Measurements from ENCODE around the gene RPS6KA3.

DNA sequence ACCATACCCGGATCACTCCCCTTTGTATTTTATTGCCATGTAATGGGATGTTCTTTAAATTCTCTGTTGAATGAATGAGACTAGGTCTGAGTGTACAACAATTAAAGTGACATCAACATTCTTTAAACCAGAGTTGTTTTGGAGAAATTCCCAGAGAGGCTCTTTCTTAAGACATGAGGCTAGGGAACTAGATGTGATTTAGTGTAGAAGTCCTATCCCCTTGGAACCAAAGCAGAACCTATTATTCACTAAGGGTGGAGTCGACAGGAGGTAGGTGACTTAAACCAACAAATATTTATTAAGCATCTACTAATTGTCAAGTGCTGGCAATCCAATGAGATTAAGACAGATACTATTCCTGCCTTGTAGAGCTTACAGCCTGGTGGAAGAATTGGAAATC lies 126.7 kb downstream of the RPS6KA3 start:
- TF ChIP-seq, protein P1, sequence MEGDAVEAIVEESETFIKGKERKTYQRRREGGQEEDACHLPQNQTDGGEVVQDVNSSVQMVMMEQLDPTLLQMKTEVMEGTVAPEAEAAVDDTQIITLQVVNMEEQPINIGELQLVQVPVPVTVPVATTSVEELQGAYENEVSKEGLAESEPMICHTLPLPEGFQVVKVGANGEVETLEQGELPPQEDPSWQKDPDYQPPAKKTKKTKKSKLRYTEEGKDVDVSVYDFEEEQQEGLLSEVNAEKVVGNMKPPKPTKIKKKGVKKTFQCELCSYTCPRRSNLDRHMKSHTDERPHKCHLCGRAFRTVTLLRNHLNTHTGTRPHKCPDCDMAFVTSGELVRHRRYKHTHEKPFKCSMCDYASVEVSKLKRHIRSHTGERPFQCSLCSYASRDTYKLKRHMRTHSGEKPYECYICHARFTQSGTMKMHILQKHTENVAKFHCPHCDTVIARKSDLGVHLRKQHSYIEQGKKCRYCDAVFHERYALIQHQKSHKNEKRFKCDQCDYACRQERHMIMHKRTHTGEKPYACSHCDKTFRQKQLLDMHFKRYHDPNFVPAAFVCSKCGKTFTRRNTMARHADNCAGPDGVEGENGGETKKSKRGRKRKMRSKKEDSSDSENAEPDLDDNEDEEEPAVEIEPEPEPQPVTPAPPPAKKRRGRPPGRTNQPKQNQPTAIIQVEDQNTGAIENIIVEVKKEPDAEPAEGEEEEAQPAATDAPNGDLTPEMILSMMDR (IDR thresholded peaks at IDR 0.05; ENCODE audit: poor library complexity), result no peak
- TF ChIP-seq EZH2 (IDR thresholded peaks at IDR 0.05; ENCODE audit: borderline replicate concordance), result no peak
